ENCODE results near the gene LOXHD1. TPM values are rescaled to one million over a fixed set of nuclear protein-coding genes. Genes with fewer than 3 reads are reported as not detected.

Gene LOXHD1
- total RNA-seq, 6 experiments from 2014 or later: not detected

GRCh38 chr18:46629361-46629760, 27.7 kb downstream of the LOXHD1 start:
- 85% methylated on average over 5 of the region's 5 CpGs for WGBS (ENCODE audit: insufficient coverage, low coverage, low lambda C conversion rate, missing lambda C conversion rate)
- intact Hi-C loops (cut with DNase I): no loop called here
- ATAC-seq: no peak

GRCh38 chr18:46628206-46628605, 28.8 kb downstream of the LOXHD1 start:
- no peaks in the 10 kb centered on the region for H3K4me1 ChIP-seq
- no peak overlapping the region for H3K27ac ChIP-seq
- 40% methylated on average over 3 of the region's 5 CpGs for WGBS (ENCODE audit: insufficient coverage, low coverage, low lambda C conversion rate, missing lambda C conversion rate)
- no peaks in the 10 kb centered on the region for H3K9me3 ChIP-seq
- no peaks in the 10 kb centered on the region for H3K36me3 ChIP-seq
- TF ChIP-seq, protein P1, sequence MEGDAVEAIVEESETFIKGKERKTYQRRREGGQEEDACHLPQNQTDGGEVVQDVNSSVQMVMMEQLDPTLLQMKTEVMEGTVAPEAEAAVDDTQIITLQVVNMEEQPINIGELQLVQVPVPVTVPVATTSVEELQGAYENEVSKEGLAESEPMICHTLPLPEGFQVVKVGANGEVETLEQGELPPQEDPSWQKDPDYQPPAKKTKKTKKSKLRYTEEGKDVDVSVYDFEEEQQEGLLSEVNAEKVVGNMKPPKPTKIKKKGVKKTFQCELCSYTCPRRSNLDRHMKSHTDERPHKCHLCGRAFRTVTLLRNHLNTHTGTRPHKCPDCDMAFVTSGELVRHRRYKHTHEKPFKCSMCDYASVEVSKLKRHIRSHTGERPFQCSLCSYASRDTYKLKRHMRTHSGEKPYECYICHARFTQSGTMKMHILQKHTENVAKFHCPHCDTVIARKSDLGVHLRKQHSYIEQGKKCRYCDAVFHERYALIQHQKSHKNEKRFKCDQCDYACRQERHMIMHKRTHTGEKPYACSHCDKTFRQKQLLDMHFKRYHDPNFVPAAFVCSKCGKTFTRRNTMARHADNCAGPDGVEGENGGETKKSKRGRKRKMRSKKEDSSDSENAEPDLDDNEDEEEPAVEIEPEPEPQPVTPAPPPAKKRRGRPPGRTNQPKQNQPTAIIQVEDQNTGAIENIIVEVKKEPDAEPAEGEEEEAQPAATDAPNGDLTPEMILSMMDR (IDR thresholded peaks at IDR 0.05): no peak
- no peak for TF ChIP-seq POLR2A (IDR thresholded peaks at IDR 0.05)
- DNase-seq: no peak
- H3K27me3 ChIP-seq: no peaks in the 10 kb centered on the region
- intact Hi-C loops (cut with DNase I): no loop called here
- H3K4me3 ChIP-seq: no peak overlapping the region
- ATAC-seq: no peak

More at GRCh38 chr18:46629361-46629760, 27.7 kb downstream of the LOXHD1 start:
- Histone ChIP-seq H3K36me3 (no peaks in the 10 kb centered on the region), H3K27me3 (no peaks in the 10 kb centered on the region), H3K9me3 (no peaks in the 10 kb centered on the region), H3K27ac (no peak overlapping the region), H3K4me1 (no peaks in the 10 kb centered on the region), H3K4me3 (no peak overlapping the region)
- TF ChIP-seq POLR2A (IDR thresholded peaks at IDR 0.05): no peak
- TF ChIP-seq, protein P1 (IDR thresholded peaks at IDR 0.05): no peak
- DNase-seq: no peak

GRCh38 chr18:46627136-46627535, 29.9 kb downstream of the LOXHD1 start:
- ATAC-seq: no peak
- 43% methylated on average over 2 of the region's 2 CpGs for WGBS (ENCODE audit: insufficient coverage, low coverage, low lambda C conversion rate, missing lambda C conversion rate)

GRCh38 chr18:46625069-46625468, 32.0 kb downstream of the LOXHD1 start:
- ATAC-seq (no peak), DNase-seq (no peak)
- H3K9me3 ChIP-seq: no peaks in the 10 kb centered on the region
- 78% methylated on average over 4 of the region's 5 CpGs for WGBS (ENCODE audit: insufficient coverage, low coverage, low lambda C conversion rate, missing lambda C conversion rate)
- no peak overlapping the region for H3K4me3 ChIP-seq
- H3K4me1 ChIP-seq: no peaks in the 10 kb centered on the region
- TF ChIP-seq POLR2A (IDR thresholded peaks at IDR 0.05): no peak
- TF ChIP-seq, protein P1 (IDR thresholded peaks at IDR 0.05): no peak
- no peaks in the 10 kb centered on the region for H3K27me3 ChIP-seq
- intact Hi-C loops (cut with DNase I): no loop called here
- H3K27ac ChIP-seq: no peak overlapping the region
- no peaks in the 10 kb centered on the region for H3K36me3 ChIP-seq

More at GRCh38 chr18:46627136-46627535, 29.9 kb downstream of the LOXHD1 start:
- no peak for DNase-seq
- TF ChIP-seq POLR2A (IDR thresholded peaks at IDR 0.05): no peak
- TF ChIP-seq, protein P1 (IDR thresholded peaks at IDR 0.05): no peak
- Histone ChIP-seq H3K27ac (no peak overlapping the region), H3K27me3 (no peaks in the 10 kb centered on the region), H3K9me3 (no peaks in the 10 kb centered on the region), H3K4me3 (no peak overlapping the region), H3K36me3 (no peaks in the 10 kb centered on the region), H3K4me1 (no peaks in the 10 kb centered on the region)
- intact Hi-C loops (cut with DNase I): no loop called here

- no peaks in the 10 kb centered on the region for H3K4me1 ChIP-seq
- 73% methylated on average over 5 of the region's 11 CpGs for WGBS (ENCODE audit: insufficient coverage, low coverage, low lambda C conversion rate, missing lambda C conversion rate)
- H3K36me3 ChIP-seq: no peaks in the 10 kb centered on the region
- H3K9me3 ChIP-seq: no peaks in the 10 kb centered on the region
- ATAC-seq (no peak), DNase-seq (no peak)
- no peaks in the 10 kb centered on the region for H3K27me3 ChIP-seq
- intact Hi-C loops (cut with DNase I): no loop called here
- H3K4me3 ChIP-seq: no peak overlapping the region
- TF ChIP-seq POLR2A (IDR thresholded peaks at IDR 0.05): no peak
- TF ChIP-seq, protein P1 (IDR thresholded peaks at IDR 0.05): no peak
- H3K27ac ChIP-seq: no peak overlapping the region
Observed at GRCh38 chr18:46624127-46624526, 32.9 kb downstream of the LOXHD1 start.
